Hepatic stellate cell (primary cell): ENCODE results near the gene PIK3IP1.

Experiments used
- DNase-seq: peaks from one replicate; pipeline ENCODE4 v3.0.0; 2011; ENCODE audit warnings: low spot score

PIK3IP1 gene

GRCh38 chr22:31278626-31279326, 13.5 kb downstream of the PIK3IP1 start:
- DNase-seq: no peak

- no peak for DNase-seq
These were observed 14.1 kb downstream of the PIK3IP1 start for GRCh38 chr22:31278151-31278621.

GRCh38 chr22:31277741-31278140, 14.5 kb downstream of the PIK3IP1 start:
- no peak for DNase-seq

- DNase-seq: no peak
These were observed 15.7 kb downstream of the PIK3IP1 start for GRCh38 chr22:31276426-31277167.

GRCh38 chr22:31275576-31275975, 16.7 kb downstream of the PIK3IP1 start:
- DNase-seq: no peak

GRCh38 chr22:31275018-31275417, 17.3 kb downstream of the PIK3IP1 start:
- DNase-seq: no peak

DNA sequence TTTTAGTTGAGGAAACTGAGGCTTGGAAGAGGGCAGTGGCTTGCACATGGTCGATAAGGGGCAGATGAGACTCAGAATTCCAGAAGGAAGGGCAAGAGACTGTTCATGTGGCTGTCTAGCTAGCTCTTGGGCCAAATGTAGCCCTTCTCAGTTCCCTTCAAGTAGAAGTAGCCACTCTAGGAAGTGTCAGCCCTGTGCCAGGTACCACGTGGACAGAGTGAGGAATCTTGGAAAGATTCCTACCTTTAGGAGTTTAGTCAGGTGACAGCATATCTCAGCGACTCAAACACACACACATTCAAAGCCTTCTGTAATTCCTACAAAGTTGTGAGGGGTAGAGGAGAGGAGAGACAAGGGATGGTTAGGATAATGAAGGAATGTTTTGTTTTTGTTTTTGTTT, 18.3 kb downstream of the PIK3IP1 start:
- DNase-seq: no peak

DNA sequence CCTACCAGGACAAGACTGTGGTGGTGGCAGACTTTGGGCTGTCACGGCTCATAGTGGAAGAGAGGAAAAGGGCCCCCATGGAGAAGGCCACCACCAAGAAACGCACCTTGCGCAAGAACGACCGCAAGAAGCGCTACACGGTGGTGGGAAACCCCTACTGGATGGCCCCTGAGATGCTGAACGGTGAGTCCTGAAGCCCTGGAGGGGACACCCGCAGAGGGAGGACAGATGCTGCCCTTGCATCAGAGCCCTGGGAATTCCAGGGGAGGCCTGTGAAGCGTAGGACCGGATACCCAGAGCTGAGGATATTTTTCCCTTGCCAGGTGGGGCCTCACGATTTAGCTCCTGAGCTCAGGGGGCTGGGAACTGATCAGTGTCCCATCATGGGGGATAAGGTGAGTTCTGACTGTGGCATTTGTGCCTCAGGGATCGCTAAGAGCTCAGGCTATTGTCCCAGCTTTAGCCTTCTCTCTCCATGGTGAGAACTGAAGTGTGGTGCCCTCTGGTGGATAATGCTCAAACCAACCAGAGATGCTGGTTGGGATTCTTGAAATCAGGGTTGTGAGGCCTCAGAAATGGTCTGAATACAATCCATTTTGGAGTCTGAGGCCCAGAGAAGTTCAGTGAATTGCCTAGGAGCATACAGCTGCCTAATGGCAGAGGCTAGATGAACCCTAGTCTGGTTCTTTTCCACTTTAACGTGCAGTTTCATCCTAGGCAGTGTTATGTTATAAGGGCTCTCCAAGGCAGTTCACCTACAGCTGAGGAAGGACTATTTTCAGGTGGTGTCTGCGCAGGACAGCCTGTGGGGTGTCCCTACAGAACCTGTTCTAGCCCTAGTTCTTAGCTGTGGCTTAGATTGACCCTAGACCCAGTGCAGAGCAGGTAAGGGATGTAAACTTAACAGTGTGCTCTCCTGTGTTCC, 19.5 kb downstream of the PIK3IP1 start:
- peak; percentile 79 for DNase-seq

DNA sequence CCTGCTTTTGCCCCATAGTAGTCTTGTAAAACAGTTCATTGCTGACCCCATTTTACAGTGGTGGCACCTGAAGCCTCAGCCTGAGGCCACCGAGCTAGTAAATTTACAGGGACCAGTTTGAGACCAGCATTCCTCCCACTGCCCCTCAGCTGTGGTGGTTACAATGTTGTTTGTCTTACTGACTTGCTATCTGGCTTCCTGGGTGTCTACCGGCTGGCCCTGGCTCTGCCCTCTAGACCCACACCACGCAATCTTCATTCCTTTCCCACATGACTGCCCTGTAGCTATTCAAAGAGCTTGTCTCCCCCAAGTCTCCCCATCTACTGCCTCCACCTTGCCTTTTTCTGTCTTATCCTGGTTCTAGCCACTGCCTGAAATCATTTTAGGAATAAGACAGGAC, 20.8 kb downstream of the PIK3IP1 start:
- DNase-seq: no peak

GRCh38 chr22:31271026-31271425, 21.3 kb downstream of the PIK3IP1 start:
- DNase-seq: no peak

- no peak for DNase-seq
These were observed 22.3 kb downstream of the PIK3IP1 start for GRCh38 chr22:31269892-31270579.

DNA sequence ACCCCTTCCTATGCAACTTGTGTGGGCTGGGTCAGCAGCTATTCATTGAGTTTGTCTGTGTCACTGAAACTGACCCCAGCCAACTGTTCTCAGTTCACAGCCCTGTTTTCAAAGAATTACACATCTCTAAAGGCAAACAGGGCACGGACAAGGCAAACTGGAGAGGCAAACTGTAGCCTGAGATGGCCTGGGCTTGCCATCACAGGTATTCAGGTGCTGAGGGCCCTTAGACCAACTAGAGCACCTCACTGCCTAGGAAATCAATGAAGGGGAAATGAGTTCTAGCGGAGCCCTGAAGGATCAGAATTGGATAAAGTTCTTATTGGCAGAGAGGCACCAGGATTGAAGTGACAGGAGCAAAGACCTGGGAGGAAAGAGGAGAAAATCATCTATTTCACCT, 24.0 kb downstream of the PIK3IP1 start:
- DNase-seq: no peak

GRCh38 chr22:31263896-31264640, 28.2 kb downstream of the PIK3IP1 start:
- no peak for DNase-seq

DNA sequence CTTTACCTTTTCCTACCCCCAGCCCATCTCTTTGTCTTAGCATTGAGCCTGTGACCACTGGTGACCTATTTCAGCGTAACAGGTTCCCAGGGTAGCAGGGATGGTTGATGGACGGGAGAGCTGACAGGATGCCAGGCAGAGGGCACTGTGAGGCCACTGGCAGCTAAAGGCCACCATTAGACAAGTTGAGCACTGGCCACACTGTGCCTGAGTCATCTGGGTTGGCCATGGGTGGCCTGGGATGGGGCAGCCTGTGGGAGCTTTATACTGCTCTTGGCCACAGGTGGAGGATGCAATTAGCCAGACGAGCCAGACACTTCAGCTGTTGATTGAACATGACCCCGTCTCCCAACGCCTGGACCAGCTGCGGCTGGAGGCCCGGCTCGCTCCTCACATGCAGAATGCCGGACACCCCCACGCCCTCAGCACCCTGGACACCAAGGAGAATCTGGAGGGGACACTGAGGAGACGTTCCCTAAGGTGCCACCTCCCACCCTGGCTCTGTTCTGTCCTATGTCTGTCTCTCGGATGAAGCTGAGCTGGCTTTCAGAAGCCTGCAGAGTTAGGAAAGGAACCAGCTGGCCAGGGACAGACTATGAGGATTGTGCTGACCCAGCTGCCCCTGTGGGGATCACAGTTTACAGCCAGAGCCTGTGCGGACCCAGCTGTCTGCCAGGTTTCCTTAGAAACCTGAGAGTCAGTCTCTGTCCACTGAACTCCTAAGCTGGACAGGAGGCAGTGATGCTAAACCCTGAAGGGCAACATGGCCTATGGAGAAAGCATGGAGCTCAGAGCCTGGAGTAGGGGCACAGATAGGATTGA, 29.8 kb downstream of the PIK3IP1 start:
- DNase-seq: no peak

DNA sequence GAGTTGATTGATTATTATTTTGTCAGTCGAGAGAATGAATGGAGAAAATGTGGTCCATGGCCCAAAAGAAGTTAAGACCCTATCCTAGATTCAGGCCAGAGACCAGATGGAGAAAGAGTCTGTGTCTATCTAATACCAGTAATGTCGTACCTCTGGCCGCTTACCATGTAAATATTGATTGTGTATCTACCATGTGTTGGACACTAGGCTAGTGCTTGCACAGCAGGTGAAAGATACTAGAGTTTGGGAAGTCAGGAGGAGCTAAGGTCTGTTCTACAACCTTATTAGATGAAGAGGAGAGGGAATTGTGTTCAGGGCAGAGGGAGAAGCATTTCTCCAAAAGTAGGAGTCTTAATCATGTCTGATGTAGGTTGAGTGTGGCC, 31.8 kb downstream of the PIK3IP1 start:
- DNase-seq: no peak

- DNase-seq: no peak
These were observed 32.4 kb downstream of the PIK3IP1 start for GRCh38 chr22:31259798-31260473.

GRCh38 chr22:31253949-31254348, 38.3 kb downstream of the PIK3IP1 start:
- DNase-seq: no peak

GRCh38 chr22:31250740-31251600, 41.3 kb downstream of the PIK3IP1 start:
- DNase-seq: no peak
